A549 (cell line): ENCODE measurements around the gene CACNA1C. TPM values are rescaled to one million over a fixed set of nuclear protein-coding genes. Genes with fewer than 3 reads are reported as not detected.

Experiments used
- ATAC-seq, 2 experiments: fragments of 200-7000 bp in 1 of 2; fragments of >200 bp in 1 of 2; cut with Nextera tagmentation in 1 of 2; cut with Tn5 transposase in 1 of 2; 3 replicates each; pipeline versions ENCODE4 v1.8.0 to v1.9.1; 2018 to 2020; ENCODE audit warnings: mild to moderate bottlenecking in 1 of 2, moderate library complexity in 1 of 2
- CTCF ChIA-PET: fragments of 300-600 bp; sonication (Branson Sonifier 250); formaldehyde crosslinking; extraction: SDS; loops from one replicate; lab custom pipeline; 2021; ENCODE audit warnings: antibody characterized with exemption, inconsistent platforms; lab: Yijun Ruan, JAX
- POLR2A ChIA-PET: fragments of 350-600 bp; formaldehyde crosslinking; extraction: SDS; loops from one replicate; lab custom pipeline; 2021; ENCODE audit warnings: antibody characterized with exemption, inconsistent platforms; lab: Yijun Ruan, JAX
- DNase-seq, 2 experiments: peaks; one replicate each; pipeline versions ENCODE4 v3.0.0 to v3.0.0-alpha.2; 2011 to 2016; ENCODE audit warnings: low read depth in 1 of 2, low spot score in 1 of 2
- FAIRE-seq: peaks from 2 replicates; lab custom pipeline; 2011; peaks lifted over from hg19 to GRCh38; lab: Jason Lieb, UNC
- H3K27ac ChIP-seq, 2 experiments: fragments of >200 bp; sonication (Bioruptor Twin); formaldehyde crosslinking; 3 replicates each; pipeline ENCODE4 v1.5.1; 2016 to 2017
- H3K4me1 ChIP-seq: fragments of >200 bp; sonication (Bioruptor Twin); formaldehyde crosslinking; 3 replicates; pipeline ENCODE4 v1.6.1; 2016
- H3K4me2 ChIP-seq: fragments of >200 bp; sonication (Bioruptor Twin); formaldehyde crosslinking; 3 replicates; pipeline ENCODE4 v1.6.1; 2016
- H3K4me3 ChIP-seq: fragments of >200 bp; sonication (Bioruptor Twin); formaldehyde crosslinking; 3 replicates; pipeline ENCODE4 v1.5.1; 2016
- H3K9me3 ChIP-seq: fragments of >200 bp; sonication (Bioruptor Twin); formaldehyde crosslinking; 3 replicates; pipeline ENCODE4 v1.6.1; 2016
- CBX8 ChIP-seq: fragments of 200-600 bp; sonication (generic); IDR thresholded peaks from 2 replicates; pipeline ENCODE4 v1.6.1; 2016
- EHF ChIP-seq: fragments of 250-450 bp; sonication (Bioruptor Pico); IDR thresholded peaks from 2 replicates; pipeline ENCODE4 v1.5.0; 2020; ENCODE audit warnings: mild to moderate bottlenecking
- ESRRA ChIP-seq: fragments of 150-350 bp; IDR thresholded peaks from 2 replicates; pipeline ENCODE4 v1.6.1; 2014; ENCODE audit warnings: mild to moderate bottlenecking, low read length, borderline replicate concordance
- HDAC2 ChIP-seq: fragments of 200-600 bp; sonication (generic); IDR thresholded peaks from 2 replicates; pipeline ENCODE4 v1.6.1; 2016
- HMGXB4 ChIP-seq: fragments of 250-450 bp; sonication (Bioruptor Pico); IDR thresholded peaks from 2 replicates; pipeline ENCODE4 v1.5.0; 2021; ENCODE audit warnings: mild to moderate bottlenecking, moderate library complexity, borderline replicate concordance
- HOXA7 ChIP-seq: fragments of 250-450 bp; sonication (Bioruptor Pico); IDR thresholded peaks from 2 replicates; pipeline ENCODE4 v1.5.0; 2020; ENCODE audit warnings: mild to moderate bottlenecking, moderate library complexity
- JUNB ChIP-seq: fragments of >200 bp; sonication (Bioruptor Twin); formaldehyde crosslinking; IDR thresholded peaks from 2 replicates; pipeline ENCODE4 v1.6.1; 2016
- MAX ChIP-seq: IDR thresholded peaks from 2 replicates; pipeline ENCODE4 v1.6.1; 2012
- MAZ ChIP-seq: fragments of 150-350 bp; IDR thresholded peaks from 2 replicates; pipeline ENCODE4 v1.6.1; 2014; ENCODE audit warnings: antibody characterized with exemption, low read depth, low read length, borderline replicate concordance
- NR3C1 ChIP-seq: fragments of >200 bp; sonication (Bioruptor Twin); formaldehyde crosslinking; IDR thresholded peaks from 3 replicates; pipeline ENCODE4 v1.6.1; 2017
- POLR2A ChIP-seq: IDR thresholded peaks from 2 replicates; pipeline ENCODE4 v1.6.1; 2012; ENCODE audit warnings: mild to moderate bottlenecking, low read length
- RAD21 ChIP-seq, 2 experiments: fragments of >200 bp in 1 of 2; sonication (Bioruptor Twin) in 1 of 2; formaldehyde crosslinking in 1 of 2; IDR thresholded peaks in 1 of 2; conservative IDR thresholded peaks in 1 of 2; 2 replicates in 1 of 2; 3 replicates in 1 of 2; pipeline ENCODE4 v1.6.1; 2012 to 2018; ENCODE audit warnings: inconsistent platforms in 1 of 2
- RCOR1 ChIP-seq: fragments of 150-350 bp; IDR thresholded peaks from 2 replicates; pipeline ENCODE4 v1.6.1; 2014; ENCODE audit warnings: antibody characterized with exemption, low read length, low read depth
- SREBF2 ChIP-seq: fragments of 450-650 bp; IDR thresholded peaks from 2 replicates; pipeline ENCODE4 v1.6.1; 2014; ENCODE audit warnings: mild to moderate bottlenecking, moderate library complexity
- TFCP2L1 ChIP-seq: fragments of 250-450 bp; sonication (Bioruptor Pico); IDR thresholded peaks from 2 replicates; pipeline ENCODE4 v1.5.0; 2021; ENCODE audit warnings: mild to moderate bottlenecking
- USF2 ChIP-seq: fragments of 450-650 bp; IDR thresholded peaks from 2 replicates; pipeline ENCODE4 v1.6.1; 2014; ENCODE audit warnings: antibody characterized with exemption
- ZC3H11A ChIP-seq: fragments of 450-650 bp; IDR thresholded peaks from 2 replicates; pipeline ENCODE4 v1.6.1; 2014; ENCODE audit warnings: antibody characterized with exemption, mild to moderate bottlenecking
- WGBS: methylation state at CpG from one replicate; pipeline ENCODE4 v1.1.6; 2017; ENCODE audit errors: missing lambda C conversion rate; 5-methylcytosine and 5-hydroxymethylcytosine counted together
- polyA plus RNA-seq, 4 experiments: library from polyadenylated mRNA; depleted of rRNA in 3 of 4; stranded (reverse); fragments of >200 nt; fragmentation: RNase III in 1 of 4; extraction: RNeasy Plus Mini Kit Qiagen cat#74134 plus additional on column Dnase treatment in 1 of 4; gene quantifications; 2 replicates in 3 of 4; 3 replicates in 1 of 4; pipeline ENCODE4 v1.2.3, GENCODE V29; 2011 to 2017
- TF ChIP-seq, protein P1 (sequence below): fragments of >200 bp; sonication (Bioruptor Twin); formaldehyde crosslinking; IDR thresholded peaks from 2 replicates; pipeline ENCODE4 v1.6.1; 2016
- TF ChIP-seq, protein P2 (sequence below): fragments of >200 bp; sonication (Bioruptor Twin); formaldehyde crosslinking; IDR thresholded peaks from 3 replicates; pipeline ENCODE4 v1.6.1; 2016
- TF ChIP-seq, protein P3 (sequence below): fragments of 200-600 bp; sonication (generic); IDR thresholded peaks from 2 replicates; pipeline ENCODE4 v1.6.1; 2016; ENCODE audit warnings: antibody characterized with exemption, mild to moderate bottlenecking, moderate library complexity
- TF ChIP-seq, protein P4 (sequence below): fragments of 250-450 bp; sonication (Bioruptor Pico); IDR thresholded peaks from 2 replicates; pipeline ENCODE4 v1.5.0; 2020; ENCODE audit warnings: low read depth, mild to moderate bottlenecking, moderate library complexity

Gene CACNA1C
- polyA plus RNA-seq, 2 of the 4 experiments (the other 2 are of a cell fraction) = not detected

DNA sequence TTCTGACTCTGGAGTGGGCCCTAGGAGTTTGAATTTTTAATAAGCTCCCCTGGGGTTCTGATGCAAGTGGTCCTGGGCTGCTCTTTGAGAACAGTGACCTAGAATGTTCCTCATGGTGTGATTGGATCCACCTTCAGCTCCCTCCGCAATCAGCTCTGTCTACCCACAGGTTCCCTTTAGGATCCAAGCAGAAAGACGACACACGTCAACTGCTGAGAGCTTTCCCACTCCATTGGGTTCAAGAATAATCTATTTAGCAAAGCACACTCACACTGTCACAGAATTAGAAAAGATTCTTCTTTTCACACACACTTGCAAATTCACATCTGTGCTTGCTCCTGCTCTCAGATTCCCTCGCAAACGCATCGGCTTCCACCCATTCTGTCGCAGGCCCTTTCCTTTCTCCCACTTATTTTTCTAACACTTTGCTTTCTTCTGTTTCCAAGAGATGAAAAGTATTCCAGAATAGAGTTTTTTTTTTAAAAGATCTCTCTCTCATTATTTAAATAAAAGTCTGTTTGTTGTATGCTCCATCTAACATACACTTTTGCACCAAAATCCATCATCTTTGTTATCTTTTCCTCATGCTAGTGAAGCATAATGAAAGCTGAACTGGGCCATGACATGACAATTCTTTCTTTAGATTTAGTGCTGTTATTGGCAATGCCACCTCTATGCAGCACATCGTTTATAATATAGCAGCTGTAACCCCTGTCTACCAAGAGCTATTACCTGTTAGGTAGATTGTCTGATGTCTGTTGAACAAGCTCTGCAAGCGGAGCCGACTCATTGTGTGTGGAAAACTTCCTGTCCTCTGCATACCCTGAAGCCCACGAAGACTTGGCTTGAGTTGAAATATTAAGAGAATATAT lies 73.1 kb downstream of the CACNA1C start (continued):
- no peak for TF ChIP-seq HMGXB4 (CRISPR knock-in tag)
- TF ChIP-seq, protein P1, sequence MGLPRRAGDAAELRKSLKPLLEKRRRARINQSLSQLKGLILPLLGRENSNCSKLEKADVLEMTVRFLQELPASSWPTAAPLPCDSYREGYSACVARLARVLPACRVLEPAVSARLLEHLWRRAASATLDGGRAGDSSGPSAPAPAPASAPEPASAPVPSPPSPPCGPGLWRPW = no peak
- TF ChIP-seq HOXA7 (CRISPR knock-in tag) = no peak
- TF ChIP-seq EHF (CRISPR knock-in tag) = no peak
- TF ChIP-seq, protein P2, sequence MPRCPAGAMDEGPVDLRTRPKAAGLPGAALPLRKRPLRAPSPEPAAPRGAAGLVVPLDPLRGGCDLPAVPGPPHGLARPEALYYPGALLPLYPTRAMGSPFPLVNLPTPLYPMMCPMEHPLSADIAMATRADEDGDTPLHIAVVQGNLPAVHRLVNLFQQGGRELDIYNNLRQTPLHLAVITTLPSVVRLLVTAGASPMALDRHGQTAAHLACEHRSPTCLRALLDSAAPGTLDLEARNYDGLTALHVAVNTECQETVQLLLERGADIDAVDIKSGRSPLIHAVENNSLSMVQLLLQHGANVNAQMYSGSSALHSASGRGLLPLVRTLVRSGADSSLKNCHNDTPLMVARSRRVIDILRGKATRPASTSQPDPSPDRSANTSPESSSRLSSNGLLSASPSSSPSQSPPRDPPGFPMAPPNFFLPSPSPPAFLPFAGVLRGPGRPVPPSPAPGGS = no peak
- TF ChIP-seq TFCP2L1 (CRISPR knock-in tag) = no peak

GRCh38 chr12:2126676-2127406 lies 74.1 kb downstream of the CACNA1C start:
- no peak for FAIRE-seq
- no peak for DNase-seq
- Histone ChIP-seq H3K9me3 (no peaks in the 10 kb centered on the region), H3K4me3 (no peak overlapping the region), H3K4me2 (no peak overlapping the region), H3K4me1 (no peaks in the 10 kb centered on the region), H3K27ac (no peak overlapping the region)
- ChIA-PET CTCF (interaction anchor here (1.1 to 1.3 kb wide), 2 partner anchors 10 to 92 kb away, joined by 3 read pairs; no protein-coding TSS in a partner anchor), POLR2A (interaction anchor here (0.6 kb wide), 1 partner anchor 55 kb away, joined by 11 read pairs; no protein-coding TSS in a partner anchor)
- 33% methylated on average over 8 of the region's 8 CpGs for WGBS
- TF ChIP-seq JUNB (no peak), NR3C1 (no peak), RAD21 (conservative IDR thresholded peaks at IDR 0.05 in 1 of 2, IDR thresholded peaks at IDR 0.05 in 1 of 2) (no peak), USF2 (no peak), MAX (no peak), ESRRA (no peak), RCOR1 (no peak), CBX8 (no peak), HMGXB4 (CRISPR knock-in tag) (no peak), MAZ (no peak), ZC3H11A (no peak), SREBF2 (no peak), HDAC2 (no peak), POLR2A (no peak), HOXA7 (CRISPR knock-in tag) (no peak)
- TF ChIP-seq, protein P1 = no peak
- TF ChIP-seq, protein P3, sequence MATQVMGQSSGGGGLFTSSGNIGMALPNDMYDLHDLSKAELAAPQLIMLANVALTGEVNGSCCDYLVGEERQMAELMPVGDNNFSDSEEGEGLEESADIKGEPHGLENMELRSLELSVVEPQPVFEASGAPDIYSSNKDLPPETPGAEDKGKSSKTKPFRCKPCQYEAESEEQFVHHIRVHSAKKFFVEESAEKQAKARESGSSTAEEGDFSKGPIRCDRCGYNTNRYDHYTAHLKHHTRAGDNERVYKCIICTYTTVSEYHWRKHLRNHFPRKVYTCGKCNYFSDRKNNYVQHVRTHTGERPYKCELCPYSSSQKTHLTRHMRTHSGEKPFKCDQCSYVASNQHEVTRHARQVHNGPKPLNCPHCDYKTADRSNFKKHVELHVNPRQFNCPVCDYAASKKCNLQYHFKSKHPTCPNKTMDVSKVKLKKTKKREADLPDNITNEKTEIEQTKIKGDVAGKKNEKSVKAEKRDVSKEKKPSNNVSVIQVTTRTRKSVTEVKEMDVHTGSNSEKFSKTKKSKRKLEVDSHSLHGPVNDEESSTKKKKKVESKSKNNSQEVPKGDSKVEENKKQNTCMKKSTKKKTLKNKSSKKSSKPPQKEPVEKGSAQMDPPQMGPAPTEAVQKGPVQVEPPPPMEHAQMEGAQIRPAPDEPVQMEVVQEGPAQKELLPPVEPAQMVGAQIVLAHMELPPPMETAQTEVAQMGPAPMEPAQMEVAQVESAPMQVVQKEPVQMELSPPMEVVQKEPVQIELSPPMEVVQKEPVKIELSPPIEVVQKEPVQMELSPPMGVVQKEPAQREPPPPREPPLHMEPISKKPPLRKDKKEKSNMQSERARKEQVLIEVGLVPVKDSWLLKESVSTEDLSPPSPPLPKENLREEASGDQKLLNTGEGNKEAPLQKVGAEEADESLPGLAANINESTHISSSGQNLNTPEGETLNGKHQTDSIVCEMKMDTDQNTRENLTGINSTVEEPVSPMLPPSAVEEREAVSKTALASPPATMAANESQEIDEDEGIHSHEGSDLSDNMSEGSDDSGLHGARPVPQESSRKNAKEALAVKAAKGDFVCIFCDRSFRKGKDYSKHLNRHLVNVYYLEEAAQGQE = no peak
- TF ChIP-seq, protein P4, sequence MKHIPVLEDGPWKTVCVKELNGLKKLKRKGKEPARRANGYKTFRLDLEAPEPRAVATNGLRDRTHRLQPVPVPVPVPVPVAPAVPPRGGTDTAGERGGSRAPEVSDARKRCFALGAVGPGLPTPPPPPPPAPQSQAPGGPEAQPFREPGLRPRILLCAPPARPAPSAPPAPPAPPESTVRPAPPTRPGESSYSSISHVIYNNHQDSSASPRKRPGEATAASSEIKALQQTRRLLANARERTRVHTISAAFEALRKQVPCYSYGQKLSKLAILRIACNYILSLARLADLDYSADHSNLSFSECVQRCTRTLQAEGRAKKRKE = no peak
- ATAC-seq = no peak
